Psoas muscle (tissue), 8 donors: ENCODE data around the gene YAP1. TPM values are rescaled to one million over a fixed set of nuclear protein-coding genes. Genes with fewer than 3 reads are reported as not detected.

Experiments used
- ATAC-seq, 4 donors: fragments of 200-7000 bp; cut with Tn5 transposase; one replicate each; pipeline ENCODE4 v1.9.1; 2020; ENCODE audit warnings: moderate library complexity in 3 of 4, mild to moderate bottlenecking in 2 of 4
- DNase-seq, 2 donors: peaks; one replicate each; pipeline ENCODE4 v3.0.0-alpha.2; 2020
- H3K27ac ChIP-seq: fragments of 200-600 bp; one replicate; pipeline ENCODE4 v1.8.0; 2022
- H3K27me3 ChIP-seq, 3 donors: fragments of 200-600 bp in 1 of 3; one replicate each; pipeline versions ENCODE4 v1.6.1 to v1.8.0; 2013 to 2022; ENCODE audit warnings: low read length in 2 of 3, mild to moderate bottlenecking in 2 of 3, moderate library complexity in 1 of 3; ENCODE audit not compliant: insufficient read depth in 3 of 3
- H3K36me3 ChIP-seq, 2 donors: fragments of 200-600 bp in 1 of 2; one replicate each; pipeline versions ENCODE4 v1.6.1 to v1.8.0; 2013 to 2022; ENCODE audit warnings: low read depth in 1 of 2, mild to moderate bottlenecking in 1 of 2, moderate library complexity in 1 of 2; ENCODE audit not compliant: insufficient read depth in 1 of 2
- H3K4me1 ChIP-seq: fragments of 200-600 bp; one replicate; pipeline ENCODE4 v1.8.0; 2022
- H3K4me3 ChIP-seq: fragments of 200-600 bp; one replicate; pipeline ENCODE4 v1.8.0; 2022; ENCODE audit warnings: mild to moderate bottlenecking
- H3K9me3 ChIP-seq: fragments of 200-600 bp; one replicate; pipeline ENCODE4 v1.8.0; 2022
- CTCF ChIP-seq: fragments of 200-600 bp; IDR thresholded peaks from one replicate; pipeline ENCODE4 v1.8.0; 2022; ENCODE audit warnings: antibody characterized with exemption
- WGBS, 3 donors: extraction: QIAGEN DNeasy Blood & Tissue Kit; methylation state at CpG; one replicate each; pipeline versions ENCODE4 v1.1.6 to v1.1.7; 2013; 5-methylcytosine and 5-hydroxymethylcytosine counted together
- intact Hi-C, 2 donors: fragments of 100-400 bp; cut with DNase I; formaldehyde crosslinking; loops; one replicate each; pipeline versions ENCODE4 v1.11.0 to v1.14.2; 2022
- polyA plus RNA-seq, 3 donors: library from polyadenylated mRNA; stranded (reverse); fragments of 200-250 nt; gene quantifications; one replicate each; pipeline ENCODE4 v1.2.3, GENCODE V29; 2013
- total RNA-seq, 4 donors: library from RNA; stranded (reverse); fragmentation: NEBNext Ultra II Directional in 2 of 4; extraction: Animal tissue kit (Norgen Biotek cat#: 25700) in 2 of 4; gene quantifications; one replicate each; pipeline versions ENCODE4 v1.2.1 to v1.2.4, GENCODE V29; 2021 to 2023
- donor health status: healthy with polysubstance abuse.
- donor health status: DM: no; HTN: no; CAD: no; lungs with moderate emphysema.
- donor health status: Bipolar disorder and iron deficiency.
- donor health status: healthy.
- donor health status: DM: yes; HTN: yes; CAD: no.
- donor health status: DM: no; HTN: no; CAD: no.
- donor health status: DM: no; HTN: no; CAD: no.
- donor health status: DM: yes; HTN: yes; CAD: no.

YAP1 gene
- total and polyA plus RNA-seq, 7 donors, result 11.5 to 124 (median 42.3) TPM

- DNase-seq (no peak), ATAC-seq (peak in 3 of 4 donors; percentile 42 to 52 (median 49))
- no peak overlapping the region for H3K27ac ChIP-seq
These were observed 127.0 kb downstream of the YAP1 start for GRCh38 chr11:102237096-102237735.

DNA sequence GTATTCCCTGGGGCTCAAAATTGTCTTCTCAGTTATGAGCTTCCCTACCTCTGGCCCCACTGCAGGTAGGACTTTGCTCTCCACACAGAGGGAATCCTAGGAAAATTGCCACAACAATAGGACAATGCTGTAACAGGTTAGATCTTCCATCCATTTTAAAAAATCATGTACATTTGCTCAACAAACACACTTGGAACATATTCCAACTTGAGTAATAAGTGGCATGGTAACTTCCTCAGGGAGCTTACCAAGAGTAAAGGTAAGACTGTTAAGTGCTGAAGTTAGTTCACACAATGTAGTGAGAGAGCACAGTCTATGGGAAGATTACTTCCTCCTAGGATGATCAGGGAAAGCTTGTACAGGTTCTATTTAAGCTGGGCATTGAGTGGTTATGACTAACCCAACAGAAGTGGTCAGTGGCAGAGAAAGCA lies 128.2 kb downstream of the YAP1 start:
- TF ChIP-seq CTCF, result no peak
- H3K4me1 ChIP-seq, result no peaks in the 10 kb centered on the region
- no peaks in the 10 kb centered on the region for H3K9me3 ChIP-seq
- intact Hi-C loops, result no loop called here
- DNase-seq (no peak), ATAC-seq (no peak)
- H3K27me3 ChIP-seq, result no peaks in the 10 kb centered on the region
- no peak overlapping the region for H3K27ac ChIP-seq
- peaks cover 0 to 8% of the 10 kb centered on the region in 2 donors for H3K36me3 ChIP-seq
- H3K4me3 ChIP-seq, result no peak overlapping the region

More at GRCh38 chr11:102237096-102237735, 127.0 kb downstream of the YAP1 start:
- WGBS, 3 donors, result 52 to 77% (median 71%) methylated on average over 5 of the region's 5 CpGs
- no peak for TF ChIP-seq CTCF
- no peak overlapping the region for H3K4me3 ChIP-seq
- peaks cover 0 to 11% of the 10 kb centered on the region in 2 donors for H3K36me3 ChIP-seq
- H3K9me3 ChIP-seq, result no peaks in the 10 kb centered on the region
- no peaks in the 10 kb centered on the region for H3K27me3 ChIP-seq
- H3K4me1 ChIP-seq, result no peaks in the 10 kb centered on the region
- intact Hi-C loops, result no loop called here

- DNase-seq, result no peak
- Histone ChIP-seq H3K4me3 (no peak overlapping the region), H3K4me1 (no peaks in the 10 kb centered on the region), H3K27ac (no peak overlapping the region), H3K27me3 (no peaks in the 10 kb centered on the region), H3K9me3 (no peaks in the 10 kb centered on the region), H3K36me3 (no peaks in the 10 kb centered on the region)
- intact Hi-C loops, result no loop called here
- no peak for TF ChIP-seq CTCF
- WGBS, 3 donors, result 79 to 82% (median 80%) methylated on average over 2 of the region's 2 CpGs
- no peak for ATAC-seq
These were observed 129.2 kb downstream of the YAP1 start for GRCh38 chr11:102239448-102239847.

DNA sequence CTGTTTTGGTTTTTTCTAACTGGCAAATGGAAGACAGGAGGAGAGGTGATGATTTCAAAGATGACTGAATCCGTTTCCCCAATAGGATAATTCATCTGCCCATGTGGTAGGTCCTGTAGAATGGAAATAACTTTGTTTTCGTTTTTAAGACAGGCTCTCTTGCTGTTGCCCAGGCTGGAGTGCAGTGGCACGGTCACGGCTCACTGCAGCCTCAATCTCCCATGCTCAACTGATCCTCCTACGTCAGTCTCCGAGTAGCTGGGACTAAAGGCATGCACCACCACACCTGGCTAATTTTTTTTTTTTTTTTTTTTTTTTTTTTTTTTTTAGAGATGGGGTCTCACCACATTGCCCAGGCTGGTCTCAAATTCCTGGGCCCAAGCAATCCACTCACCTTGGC lies 129.7 kb downstream of the YAP1 start:
- Histone ChIP-seq H3K27ac (no peak overlapping the region), H3K4me3 (no peak overlapping the region), H3K27me3 (no peaks in the 10 kb centered on the region), H3K4me1 (no peaks in the 10 kb centered on the region), H3K36me3 (no peaks in the 10 kb centered on the region), H3K9me3 (no peaks in the 10 kb centered on the region)
- ATAC-seq, result no peak
- no peak for TF ChIP-seq CTCF
- intact Hi-C loops, result no loop called here
- WGBS, 3 donors, result 88 to 93% (median 93%) methylated on average over 6 of the region's 6 CpGs
- no peak for DNase-seq

GRCh38 chr11:102240502-102240901 lies 130.3 kb downstream of the YAP1 start:
- Histone ChIP-seq H3K36me3 (no peaks in the 10 kb centered on the region), H3K4me1 (no peaks in the 10 kb centered on the region), H3K4me3 (no peak overlapping the region), H3K9me3 (no peaks in the 10 kb centered on the region), H3K27ac (no peak overlapping the region), H3K27me3 (no peaks in the 10 kb centered on the region)
- intact Hi-C loops, result no loop called here
- no peak for ATAC-seq
- no peak for TF ChIP-seq CTCF
- 35 to 52% (median 39%) methylated on average over 2 of the region's 2 CpGs for WGBS, 3 donors
- DNase-seq, result no peak
